ENCODE data around the gene TTLL11. TPM values are rescaled to one million over a fixed set of nuclear protein-coding genes. Genes with fewer than 3 reads are reported as not detected.

TTLL11 gene
- total RNA-seq, 2 donors from 2014 or later, result 11.7 to 11.9 TPM

DNA sequence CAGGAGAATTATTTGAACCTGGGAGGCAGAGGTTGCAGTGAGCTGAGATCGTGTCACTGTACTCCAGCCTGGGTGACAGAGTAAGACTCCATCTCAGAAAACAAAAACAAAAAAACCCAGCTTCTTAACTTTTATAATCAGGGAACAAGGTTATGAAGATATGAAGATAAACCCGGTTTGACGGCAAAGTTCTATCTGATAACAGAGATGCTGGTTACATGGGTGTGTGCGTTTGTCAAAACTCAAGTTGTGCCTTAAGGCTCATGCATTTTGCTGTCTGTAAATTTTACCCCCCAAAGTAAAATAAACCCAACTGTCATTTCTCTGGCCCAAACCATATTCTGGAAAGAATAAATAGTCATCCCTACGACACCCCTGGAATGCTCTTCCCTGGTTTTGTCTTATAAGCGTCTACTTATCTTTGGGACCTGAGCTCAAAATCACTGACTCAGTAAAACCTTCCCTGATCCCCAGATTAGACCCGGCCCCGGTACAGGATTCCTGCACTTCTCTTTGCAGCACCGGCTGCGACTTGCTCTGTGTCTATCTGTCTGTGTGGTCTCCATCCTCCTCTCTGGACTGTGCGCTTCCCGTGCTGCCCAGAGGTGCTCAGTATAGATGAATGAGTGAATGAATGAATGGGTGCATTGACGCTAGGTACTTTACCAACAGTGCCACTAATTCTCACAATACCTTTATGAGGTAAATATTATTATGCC, 269.5 kb downstream of the TTLL11 start:
- Histone ChIP-seq H3K9me3 (no peaks in the 10 kb centered on the region), H3K36me3 (no peaks in the 10 kb centered on the region), H3K27me3 (replicated peaks; ENCODE audit: insufficient read depth) (no peaks in the 10 kb centered on the region), H3K27ac (no peak overlapping the region), H3K4me1 (replicated peaks) (no peaks in the 10 kb centered on the region), H3K4me3 (no peak overlapping the region)
- DNase-seq (ENCODE audit: low spot score), result no peak
- 90% methylated on average over 13 of the region's 13 CpGs for WGBS
- TF ChIP-seq CTCF (IDR thresholded peaks at IDR 0.05), result no peak
- TF ChIP-seq POLR2AphosphoS5 (IDR thresholded peaks at IDR 0.05), result no peak
- TF ChIP-seq POLR2A (IDR thresholded peaks at IDR 0.05), result no peak
- intact Hi-C loops (cut with DNase I), result no loop called here

DNA sequence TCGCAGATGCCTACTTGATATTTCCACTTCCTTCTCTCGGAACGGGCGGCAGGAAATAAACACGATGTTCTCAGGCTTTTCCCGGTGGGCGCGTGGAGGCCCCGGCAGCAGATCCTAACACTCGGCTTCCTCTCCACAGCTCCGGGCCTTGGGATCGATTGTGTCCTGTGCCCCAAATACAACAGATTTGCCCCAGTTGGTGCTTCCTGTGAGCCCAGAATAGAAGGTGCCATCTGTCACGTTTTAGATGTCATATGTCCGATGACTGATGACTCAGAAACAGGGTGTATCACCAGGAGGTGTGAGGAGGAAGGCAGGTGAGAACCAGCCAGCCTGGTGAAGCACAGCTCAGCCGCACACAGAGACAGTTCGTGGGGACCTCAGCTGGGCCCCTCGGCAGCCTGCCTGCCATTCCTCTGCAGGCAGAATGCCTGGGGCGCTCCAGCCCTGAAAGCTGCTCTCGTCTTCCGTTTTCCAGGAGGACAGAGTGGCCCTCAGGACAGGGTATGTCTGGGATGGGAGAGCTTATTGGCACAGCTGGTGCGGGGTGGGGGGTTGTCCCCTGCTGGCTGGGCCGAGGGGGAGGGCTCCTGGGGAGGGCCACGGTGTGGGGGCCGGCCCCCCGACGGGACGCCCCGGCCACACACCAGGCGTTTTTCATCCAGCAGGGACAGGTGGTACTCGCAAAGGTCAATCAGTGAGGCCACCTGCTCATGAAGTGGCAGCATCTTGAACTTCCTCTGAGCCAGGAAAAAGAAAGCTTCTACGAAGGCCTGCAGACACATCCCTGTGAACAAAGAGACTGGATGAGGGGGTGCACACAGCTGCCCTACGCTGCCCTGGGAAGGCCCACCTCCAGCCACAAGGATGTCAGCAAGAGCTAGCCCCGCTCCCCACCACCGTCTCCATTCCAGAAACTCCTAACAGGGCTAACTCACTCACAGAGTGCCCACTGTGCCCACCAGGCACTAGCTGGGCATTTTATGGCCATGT, 270.7 kb downstream of the TTLL11 start:
- H3K36me3 ChIP-seq, result no peaks in the 10 kb centered on the region
- no peak overlapping the region for H3K4me3 ChIP-seq
- H3K27me3 ChIP-seq (replicated peaks; ENCODE audit: insufficient read depth), result no peaks in the 10 kb centered on the region
- no peaks in the 10 kb centered on the region for H3K9me3 ChIP-seq
- intact Hi-C loops (cut with DNase I), result no loop called here
- H3K4me1 ChIP-seq (replicated peaks), result no peaks in the 10 kb centered on the region
- no peak for TF ChIP-seq POLR2A (IDR thresholded peaks at IDR 0.05)
- no peak for TF ChIP-seq CTCF (IDR thresholded peaks at IDR 0.05)
- no peak for TF ChIP-seq POLR2AphosphoS5 (IDR thresholded peaks at IDR 0.05)
- H3K27ac ChIP-seq, result no peak overlapping the region
- DNase-seq (ENCODE audit: low spot score), result no peak
- WGBS, result 89% methylated on average over 34 of the region's 34 CpGs

- H3K36me3 ChIP-seq, result no peaks in the 10 kb centered on the region
- H3K4me1 ChIP-seq (replicated peaks), result no peaks in the 10 kb centered on the region
- no peak overlapping the region for H3K4me3 ChIP-seq
- no peaks in the 10 kb centered on the region for H3K27me3 ChIP-seq (replicated peaks; ENCODE audit: insufficient read depth)
- H3K27ac ChIP-seq, result no peak overlapping the region
- DNase-seq (ENCODE audit: low spot score), result no peak
- intact Hi-C loops (cut with DNase I), result no loop called here
- 96% methylated on average over 5 of the region's 5 CpGs for whole genome bisulfite sequencing
- no peaks in the 10 kb centered on the region for H3K9me3 ChIP-seq
- TF ChIP-seq POLR2A (IDR thresholded peaks at IDR 0.05) (no peak), CTCF (IDR thresholded peaks at IDR 0.05) (no peak), POLR2AphosphoS5 (IDR thresholded peaks at IDR 0.05) (no peak)
Observed at GRCh38 chr9:121821326-121821725, 271.8 kb downstream of the TTLL11 start.

GRCh38 chr9:121820286-121821005, 272.7 kb downstream of the TTLL11 start:
- no peak for TF ChIP-seq POLR2A (IDR thresholded peaks at IDR 0.05)
- TF ChIP-seq CTCF (IDR thresholded peaks at IDR 0.05), result no peak
- no peak for TF ChIP-seq POLR2AphosphoS5 (IDR thresholded peaks at IDR 0.05)
- no peaks in the 10 kb centered on the region for H3K27me3 ChIP-seq (replicated peaks; ENCODE audit: insufficient read depth)
- intact Hi-C loops (cut with DNase I), result no loop called here
- H3K4me3 ChIP-seq, result no peak overlapping the region
- no peaks in the 10 kb centered on the region for H3K9me3 ChIP-seq
- H3K4me1 ChIP-seq (replicated peaks), result no peaks in the 10 kb centered on the region
- 78% methylated on average over 11 of the region's 11 CpGs for WGBS
- no peak overlapping the region for H3K27ac ChIP-seq
- no peak for DNase-seq (ENCODE audit: low spot score)
- H3K36me3 ChIP-seq, result no peaks in the 10 kb centered on the region

All from prostate gland (tissue), 2 donors.